DMS114 treated with DMSO at 0.1 percent for 48 hours (cell line): ENCODE data around the gene TSPAN17.

Source experiments
- DNase-seq: peaks from one replicate; lab custom pipeline; 2025; ENCODE audit not compliant: unreplicated experiment; lab: John Stamatoyannopoulos, UW

TSPAN17 gene

DNA sequence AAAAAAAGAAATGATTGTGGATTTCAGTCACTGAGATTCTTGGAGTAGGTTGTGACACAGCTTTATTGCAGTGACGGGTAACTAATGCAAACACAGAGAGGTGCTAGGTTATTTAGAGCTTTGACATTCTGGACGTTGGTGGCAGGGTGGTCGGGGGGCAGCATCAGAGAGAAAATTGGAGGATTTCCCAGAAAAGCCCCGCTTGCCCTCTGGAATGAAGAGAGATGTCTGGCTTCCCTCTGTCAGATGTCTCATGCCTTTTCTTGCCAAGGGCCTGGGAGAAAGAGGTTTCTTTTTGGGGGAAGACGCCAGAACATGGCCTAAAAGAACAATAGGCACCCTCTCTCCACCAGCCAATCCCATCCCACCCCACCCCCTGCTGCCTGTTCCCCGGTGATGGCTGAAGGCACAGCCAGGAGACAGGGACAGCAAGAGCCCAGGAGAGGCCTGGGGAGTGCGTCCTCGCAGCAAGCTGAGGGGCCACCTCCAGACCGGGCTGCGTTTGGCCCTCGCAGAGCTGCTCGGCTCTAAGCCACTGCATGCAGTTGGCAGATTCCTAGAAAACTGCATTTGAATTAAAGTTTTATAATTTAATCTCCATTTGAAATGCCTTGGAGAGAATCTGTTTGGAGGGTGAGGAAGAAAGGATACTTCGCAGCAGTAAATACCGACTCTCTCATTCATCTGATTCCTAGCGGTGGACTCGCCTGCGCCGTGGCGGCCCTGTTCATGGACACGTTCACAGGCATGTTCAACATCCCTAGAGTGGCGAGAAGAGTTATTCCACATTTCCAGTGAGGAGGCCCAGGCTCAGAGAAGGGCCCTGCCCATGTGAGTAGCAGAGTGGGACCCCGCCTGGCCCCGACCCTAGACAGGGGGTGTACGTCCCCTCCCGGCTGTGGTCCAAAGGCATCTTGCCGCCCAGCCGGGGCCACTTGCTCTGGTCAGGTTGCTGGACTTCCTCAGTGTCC is 55.7 kb downstream of the TSPAN17 start:
- no peak for DNase-seq

DNA sequence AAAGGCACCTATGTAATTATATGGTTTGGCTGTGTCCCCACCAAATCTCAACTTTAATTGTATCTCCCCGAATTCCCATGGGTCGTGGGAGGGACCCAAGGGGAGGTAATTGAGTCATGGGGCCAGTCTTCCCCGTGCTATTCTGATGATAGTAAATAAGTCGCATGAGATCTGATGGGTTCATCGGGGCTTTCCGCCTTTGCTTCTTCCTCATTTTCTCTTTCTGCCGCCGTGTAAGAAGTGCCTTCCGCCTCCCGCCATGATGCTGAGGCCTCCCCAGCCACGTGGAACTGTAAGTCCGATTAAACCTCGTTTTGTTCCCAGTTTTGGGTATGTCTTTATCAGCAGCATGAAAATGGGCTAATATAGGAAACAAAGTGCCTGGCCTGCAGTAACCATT is 56.6 kb downstream of the TSPAN17 start:
- DNase-seq: no peak

DNA sequence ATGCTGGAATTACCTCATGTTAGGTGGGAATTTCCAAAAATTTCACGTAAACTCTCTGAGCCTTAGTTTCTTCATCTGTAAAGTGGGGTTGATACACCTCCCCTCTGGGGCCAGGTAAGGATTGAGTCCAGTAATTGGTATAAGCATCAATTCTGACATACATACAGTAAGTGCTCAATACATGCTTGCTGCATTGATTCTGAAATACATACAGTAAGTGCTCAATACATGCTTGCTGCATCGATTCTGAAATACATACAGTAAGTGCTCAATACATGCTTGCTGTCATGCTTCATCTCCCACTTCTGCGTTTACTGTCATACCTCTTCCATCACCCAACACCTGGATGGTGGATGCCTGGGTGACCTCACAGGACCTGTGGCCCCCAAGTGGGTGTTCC is 57.1 kb downstream of the TSPAN17 start:
- DNase-seq: no peak

DNA sequence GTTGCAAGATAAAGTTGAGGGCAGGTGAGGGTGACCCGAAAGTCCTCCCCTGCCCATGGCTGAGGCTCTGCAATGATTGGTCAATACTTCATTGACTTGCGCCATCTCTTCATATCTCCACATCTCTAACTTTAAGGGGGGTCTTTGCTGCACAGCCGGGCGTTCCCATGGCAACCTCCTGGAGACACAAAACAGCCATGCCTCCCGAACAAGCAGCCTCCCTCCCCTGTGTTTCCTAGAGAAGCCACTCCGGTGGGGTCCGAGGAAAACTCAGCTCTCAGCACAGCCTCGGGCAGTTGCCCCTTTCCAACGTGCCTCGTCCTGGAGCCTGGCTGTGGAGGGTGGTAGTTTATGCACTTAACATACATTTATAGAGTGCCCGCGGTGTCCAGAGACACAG is 57.5 kb downstream of the TSPAN17 start:
- DNase-seq: no peak
